Activated CD4-positive, alpha-beta T cell treated with anti-CD3 and anti-CD28 coated beads, Interleukin-2, amount 50 U/mL, for 16 hours (primary cell): ENCODE measurements around the gene GARIN3.

Source experiments
- DNase-seq: peaks from one replicate; pipeline ENCODE4 v3.0.0-alpha.2; 2020

GARIN3 gene

DNA sequence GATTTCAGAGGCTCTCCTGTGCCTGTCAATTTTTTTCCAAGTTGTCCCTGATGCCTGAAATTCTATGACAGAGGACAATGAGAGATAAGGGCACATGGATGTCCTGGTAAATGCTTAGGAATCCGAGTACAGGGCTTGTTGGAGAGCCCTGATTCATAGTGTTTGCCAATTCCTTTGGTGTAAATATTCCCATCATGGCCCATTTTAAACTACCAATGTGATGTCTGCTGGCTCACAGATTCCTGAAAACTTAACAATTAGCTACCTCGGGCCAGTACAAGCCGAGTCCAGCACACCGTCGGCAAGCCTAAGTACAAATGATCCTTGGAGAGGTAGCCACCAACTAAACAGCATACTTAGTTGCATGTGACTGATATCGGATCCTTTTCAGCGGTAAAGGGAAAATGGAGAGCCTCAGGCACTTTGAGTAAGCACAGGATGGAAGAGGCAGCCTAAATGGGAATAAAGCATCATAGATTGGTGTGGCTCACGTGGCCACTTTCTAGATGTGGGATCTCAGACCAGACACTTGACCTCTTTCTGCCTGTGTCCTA is 18.1 kb upstream of the GARIN3 start:
- no peak for DNase-seq

DNA sequence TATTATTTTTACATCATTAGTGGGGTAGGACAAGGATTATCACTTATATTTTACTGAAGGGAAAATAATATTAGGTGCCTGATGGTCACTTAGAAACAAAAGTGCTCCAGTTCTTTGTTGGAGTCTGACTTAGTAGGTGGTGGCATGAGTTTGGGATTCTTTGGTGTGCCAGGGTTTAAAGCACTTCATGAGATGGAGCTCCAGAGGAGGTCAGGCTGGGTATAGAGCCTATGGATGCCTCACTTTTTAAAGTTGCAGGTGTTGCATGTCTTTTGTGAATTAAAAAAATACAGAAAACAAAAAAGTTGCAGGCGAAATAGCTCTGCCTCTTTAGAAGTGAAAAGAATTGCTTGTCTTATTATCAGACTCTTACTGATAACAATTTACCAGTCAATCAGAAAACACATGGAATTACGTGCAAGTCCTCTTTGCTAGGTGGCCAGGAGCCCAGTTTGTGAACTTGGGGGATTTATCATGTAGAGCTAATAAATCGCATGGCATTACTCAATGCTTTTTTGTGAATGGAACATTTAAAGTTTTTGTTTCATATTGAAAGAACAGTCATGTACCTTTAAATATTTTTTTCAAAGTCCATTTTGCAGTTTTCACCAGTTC is 16.2 kb upstream of the GARIN3 start:
- no peak for DNase-seq

DNA sequence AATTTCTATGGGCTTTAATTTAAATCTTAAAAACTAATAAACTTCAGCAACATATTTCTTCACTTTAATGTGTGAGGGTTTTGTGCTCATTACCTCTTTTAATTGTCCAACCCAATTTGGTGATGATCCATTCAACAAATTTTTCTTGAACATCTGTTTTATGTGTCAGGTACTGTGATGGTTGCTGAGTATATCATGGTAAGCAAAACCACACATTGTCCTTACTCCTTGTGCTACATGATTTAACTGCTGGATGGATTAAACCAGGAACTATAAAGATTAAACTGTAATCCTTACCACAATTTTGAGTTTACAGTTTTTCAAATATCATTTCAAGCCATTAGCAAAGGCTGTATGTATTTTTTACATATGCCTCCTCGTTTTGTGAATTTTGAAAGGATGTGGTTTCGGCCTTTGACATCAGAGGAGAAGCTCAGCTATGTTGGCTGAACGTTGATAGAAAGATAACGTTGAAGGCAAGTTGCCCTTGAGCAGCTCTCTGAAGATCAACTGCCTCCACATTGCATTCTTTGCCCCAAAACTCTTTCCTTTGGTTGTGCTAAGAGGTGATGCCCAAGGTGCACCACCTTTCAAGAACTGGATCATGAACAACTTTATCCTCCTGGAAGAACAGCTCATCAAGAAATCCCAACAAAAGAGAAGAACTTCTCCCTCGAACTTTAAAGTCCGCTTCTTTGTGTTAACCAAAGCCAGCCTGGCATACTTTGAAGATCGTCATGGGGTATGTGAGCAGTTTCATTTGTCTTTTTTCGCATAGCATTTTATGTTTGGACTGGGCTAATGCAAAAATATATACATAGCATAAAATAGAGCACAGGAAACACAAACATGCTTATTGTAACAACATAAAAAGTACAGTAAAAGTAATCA is 14.6 kb upstream of the GARIN3 start, which contains the start of gene ITK:
Gene ITK, plus strand, starts transcription at position 467 of the 891 bp plus-strand sequence. Its CDS starts 138 bp downstream, at position 605.
- DNase-seq: peak; percentile 88

DNA sequence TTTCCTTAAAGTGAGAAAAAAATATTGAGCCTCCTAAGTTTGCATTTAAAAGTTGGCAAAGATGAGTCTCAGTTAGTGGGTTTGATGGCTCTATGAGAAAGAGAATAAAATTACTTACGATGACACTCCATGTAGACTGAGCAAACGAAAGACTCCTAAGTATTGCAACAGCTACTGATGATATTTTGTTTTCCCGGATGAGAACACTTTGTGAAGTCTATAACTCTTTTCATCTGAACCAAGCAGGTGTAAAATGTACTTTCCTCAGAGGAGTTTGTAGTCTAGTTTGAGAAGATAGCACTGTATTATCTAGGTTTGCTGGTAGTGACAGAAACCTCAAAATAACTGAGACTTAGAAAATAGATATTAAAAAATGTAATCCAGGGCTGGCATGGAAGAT is 12.9 kb upstream of the GARIN3 start:
- no peak for DNase-seq

DNA sequence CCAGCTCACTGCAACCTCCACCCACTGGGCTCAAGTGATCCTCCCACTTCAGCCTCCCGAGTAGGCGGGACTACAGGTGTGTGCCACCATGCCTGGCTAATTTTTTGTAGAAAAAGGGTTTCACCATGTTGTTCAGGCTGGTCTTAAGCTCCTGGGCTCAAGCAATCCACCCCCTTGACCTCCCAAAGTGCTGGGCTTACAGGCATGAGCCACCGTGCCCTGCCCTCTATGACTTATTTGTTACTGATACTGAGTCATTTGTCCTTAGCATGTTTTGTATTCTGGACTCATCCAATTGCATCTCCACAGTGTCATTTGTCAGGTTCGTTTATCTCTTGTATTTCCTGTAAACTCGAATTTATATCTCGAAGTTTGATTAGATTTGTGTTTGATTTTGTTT is 11.9 kb upstream of the GARIN3 start:
- no peak for DNase-seq

DNA sequence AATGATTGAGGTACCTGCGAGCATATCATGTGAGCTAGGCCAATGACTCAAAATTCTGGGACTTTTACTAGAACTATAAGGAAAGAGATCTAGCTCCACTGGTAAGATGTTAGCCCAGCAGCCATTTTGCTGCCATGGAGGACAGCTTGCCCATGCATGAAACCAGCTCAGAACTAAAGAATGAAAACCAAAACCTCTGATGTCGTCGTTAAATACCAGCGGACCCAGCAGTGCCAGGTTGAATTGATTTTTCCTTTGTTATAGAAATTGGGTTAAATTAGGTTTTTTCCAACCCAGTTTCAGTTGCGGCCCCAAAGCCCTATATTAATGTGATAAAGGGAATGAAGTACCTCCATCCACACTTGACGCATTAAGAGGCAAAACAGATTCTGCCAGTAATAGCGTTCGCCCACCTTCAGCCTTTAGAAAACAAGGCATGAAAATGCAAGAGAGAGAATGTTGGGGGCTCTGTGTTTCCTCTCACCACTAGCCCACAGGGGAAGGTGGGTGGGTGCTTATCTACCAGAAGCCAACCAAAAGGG is 9.1 kb upstream of the GARIN3 start:
- DNase-seq: no peak

DNA sequence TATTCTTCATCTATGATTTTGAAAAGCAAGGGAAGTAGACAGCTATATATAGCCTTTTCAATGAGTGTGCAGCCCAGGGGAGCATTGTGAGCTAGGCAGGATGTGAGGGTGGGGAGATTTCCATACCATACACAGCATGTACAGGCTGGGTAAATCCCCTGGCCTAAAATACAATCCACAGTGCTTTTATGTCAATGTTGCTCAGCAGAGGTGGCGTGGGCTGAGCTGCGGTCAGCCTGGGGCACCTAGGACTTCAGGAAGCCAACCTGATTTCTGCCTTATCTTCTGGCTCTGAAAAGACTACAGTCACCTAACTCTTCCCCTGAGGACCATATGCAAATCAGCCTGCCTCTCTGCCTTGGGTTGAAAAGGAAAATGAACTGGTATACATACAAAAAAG is 6.3 kb upstream of the GARIN3 start:
- DNase-seq: peak; percentile 93

DNA sequence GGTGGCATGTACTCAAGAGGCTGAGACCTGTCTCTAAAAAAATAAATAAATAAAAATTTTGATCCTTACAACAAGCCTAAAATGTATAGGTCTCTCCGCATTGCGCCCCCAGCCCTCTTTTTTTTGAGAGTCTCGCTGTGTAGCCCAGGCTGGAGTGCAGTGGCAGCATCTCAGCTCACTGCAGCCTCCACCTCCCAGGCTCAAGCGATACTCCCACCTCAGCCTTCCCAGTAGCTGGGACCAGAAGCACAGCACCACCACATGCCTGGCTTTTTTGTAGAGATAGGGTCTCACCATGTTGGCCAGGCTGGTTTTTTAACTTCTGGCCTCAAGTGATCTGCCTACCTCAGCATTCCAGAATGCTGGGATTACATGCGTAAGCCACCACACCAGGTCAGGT is 2.2 kb upstream of the GARIN3 start:
- no peak for DNase-seq

DNA sequence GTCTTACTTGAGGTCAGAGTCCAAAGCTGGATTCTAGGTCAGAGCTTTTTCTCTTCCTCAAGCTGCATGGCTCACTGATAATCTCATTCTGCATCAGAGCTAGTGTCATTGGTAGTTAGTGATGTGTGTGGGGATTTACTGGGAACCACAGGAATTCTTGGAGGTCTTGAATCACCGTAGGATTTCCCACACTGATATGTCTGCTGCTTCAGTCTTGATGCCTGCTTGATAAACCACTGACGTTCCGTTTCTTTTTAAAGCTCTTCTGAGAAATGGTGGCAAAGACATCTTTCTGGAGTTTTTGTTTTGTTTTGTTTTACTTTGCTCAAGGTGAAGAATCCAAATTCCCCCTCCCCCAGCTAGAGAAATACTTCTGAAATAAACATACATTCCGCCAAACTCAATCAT is 1.2 kb upstream of the GARIN3 start:
- DNase-seq: no peak

DNA sequence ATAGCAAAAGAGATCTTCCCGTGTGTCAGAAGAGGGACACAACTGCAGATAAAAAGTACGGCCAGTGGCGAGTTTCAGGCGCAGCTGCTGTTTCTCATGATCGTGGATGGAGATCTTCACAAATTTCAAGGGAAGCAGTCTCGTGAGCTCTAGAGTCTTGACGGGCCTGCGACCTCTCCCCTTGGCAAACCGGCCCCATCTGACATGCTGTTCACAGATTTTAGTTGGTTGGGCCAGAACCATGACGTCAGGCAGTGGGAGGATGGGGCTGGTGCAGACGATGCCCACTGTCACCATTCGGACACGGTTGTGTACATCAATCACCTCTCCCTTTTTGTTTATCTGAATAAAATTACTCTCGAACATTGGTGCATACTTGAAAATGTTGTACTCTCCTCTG is 396 bp downstream of the GARIN3 start:
- no peak for DNase-seq

DNA sequence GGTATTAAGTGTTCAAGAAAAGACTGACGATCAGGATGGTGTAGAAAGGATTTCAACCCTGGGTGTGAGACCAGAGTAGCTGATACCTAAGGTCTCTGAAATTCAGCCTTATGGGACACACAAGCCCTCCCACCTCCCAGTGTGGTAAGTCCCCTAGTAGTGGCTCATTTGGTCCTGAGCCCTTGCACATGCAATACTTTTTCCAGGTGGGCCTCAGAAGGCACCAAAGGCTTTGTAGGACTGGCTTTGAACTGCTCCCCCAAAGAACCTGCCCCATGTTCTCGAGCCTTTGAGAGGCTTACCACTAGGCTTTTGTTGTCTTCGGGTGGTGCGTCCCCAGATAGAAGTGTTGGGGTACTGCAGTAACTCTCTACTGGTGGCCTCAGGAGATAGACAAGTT is 803 bp downstream of the GARIN3 start:
- DNase-seq: no peak

DNA sequence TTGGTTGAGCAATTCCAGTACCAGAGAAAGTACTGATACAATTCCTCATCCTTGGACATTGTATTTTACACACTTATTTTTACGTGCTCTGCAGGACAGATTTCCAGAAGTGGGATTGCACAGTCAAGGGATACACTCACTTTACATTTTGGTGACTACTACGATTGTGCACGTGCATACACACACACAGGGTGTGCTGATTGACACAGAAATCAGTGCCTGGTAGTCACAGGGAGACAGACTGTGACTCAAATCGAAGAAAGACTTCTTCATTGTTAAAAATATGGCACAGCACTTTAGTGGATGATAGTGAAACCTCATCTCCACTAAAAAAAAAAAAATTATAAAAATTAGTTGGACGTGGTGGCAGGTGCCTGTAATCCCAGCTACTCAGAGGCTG is 1.5 kb downstream of the GARIN3 start:
- DNase-seq: no peak

DNA sequence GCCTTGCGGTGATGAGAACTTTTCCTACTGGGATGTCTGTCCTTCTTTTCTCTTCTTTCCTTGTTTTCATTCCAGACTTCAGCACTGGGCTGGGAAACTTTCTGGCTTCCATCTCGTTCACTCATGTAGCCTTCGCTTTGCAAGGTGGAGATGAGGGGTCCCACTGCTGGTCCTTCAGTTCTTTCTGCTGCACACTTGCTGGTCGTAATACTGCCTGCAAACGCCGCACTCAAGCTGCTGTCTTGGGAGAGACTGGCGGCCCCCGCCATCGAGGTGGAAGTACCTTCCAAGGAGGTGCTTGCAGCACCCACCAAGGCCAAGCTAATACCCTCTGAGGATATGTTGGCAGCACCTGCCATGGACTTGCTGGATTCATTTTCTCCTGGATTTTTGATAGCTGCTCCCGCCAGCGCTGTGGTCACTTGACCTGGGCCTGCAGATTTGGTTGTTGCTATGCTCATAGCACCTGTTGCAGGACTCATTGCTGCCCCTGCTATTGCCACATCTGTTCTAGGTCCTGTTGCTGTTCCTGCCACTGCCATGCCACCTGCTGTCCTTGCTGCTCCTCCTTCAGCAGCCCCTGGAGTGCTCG is 3.0 kb downstream of the GARIN3 start:
- no peak for DNase-seq

DNA sequence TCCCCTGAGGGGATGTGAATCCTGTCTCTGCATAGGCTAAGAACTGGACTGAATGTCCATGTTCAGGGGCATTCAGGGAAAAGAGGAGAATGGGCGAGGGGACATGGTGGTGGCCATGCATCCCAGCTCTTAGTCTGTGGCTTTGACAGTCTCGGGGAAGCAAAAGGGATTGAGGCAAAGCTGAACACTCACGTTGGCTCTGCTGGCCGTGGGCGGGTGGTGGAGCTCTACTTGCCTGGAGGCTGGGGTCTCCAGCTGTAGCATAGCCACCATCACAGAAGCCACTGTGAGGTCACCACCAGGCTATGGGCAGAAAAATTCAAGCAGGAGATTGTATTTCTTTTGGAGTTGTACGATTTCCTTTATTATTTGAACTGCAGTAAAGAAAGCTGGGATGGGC is 4.1 kb downstream of the GARIN3 start:
- no peak for DNase-seq

DNA sequence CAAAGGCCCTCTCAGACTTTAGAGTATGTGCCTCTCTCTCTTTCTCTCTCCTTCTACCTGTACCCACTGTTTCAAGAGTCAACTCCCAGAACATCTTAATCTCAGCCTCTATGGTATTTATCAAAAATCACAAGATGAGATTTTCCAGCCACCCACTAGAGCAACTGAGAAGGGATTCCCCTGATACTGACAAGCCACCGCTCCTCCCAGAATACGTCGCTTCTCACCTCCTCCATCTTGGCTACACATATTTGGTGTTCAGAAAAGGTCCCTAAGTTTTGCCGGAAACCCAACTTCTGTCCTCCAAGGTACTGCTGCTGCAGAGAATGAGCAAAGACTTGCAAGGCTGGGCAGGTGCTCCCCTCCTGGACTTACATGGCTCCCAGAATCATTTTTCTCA is 6.1 kb downstream of the GARIN3 start:
- DNase-seq: peak; percentile 61

DNA sequence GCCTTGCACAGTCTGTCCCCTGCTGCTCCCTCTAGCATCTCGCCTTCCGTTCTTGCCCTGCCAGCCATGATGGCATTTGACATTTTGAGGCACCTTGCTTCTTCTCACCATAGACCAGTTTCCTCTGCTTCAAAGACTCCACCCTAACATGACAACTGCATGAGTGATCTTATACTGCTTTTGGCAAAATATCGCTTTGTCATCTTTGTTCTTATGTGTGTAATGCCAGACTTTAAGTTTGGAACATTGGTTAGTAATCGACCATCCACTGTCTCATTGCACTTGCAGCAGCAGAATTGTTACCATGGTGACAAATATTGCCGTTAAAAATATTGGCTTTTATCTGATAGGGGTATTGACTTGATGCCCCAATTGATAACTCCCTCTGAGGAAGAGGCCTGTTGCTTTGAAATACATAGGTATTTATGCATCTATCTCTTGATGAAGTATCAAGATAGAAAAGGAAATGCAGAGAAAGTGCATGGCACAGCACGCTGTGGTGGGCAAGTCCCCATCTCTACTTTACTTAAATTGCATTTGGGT is 6.8 kb downstream of the GARIN3 start:
- peak; percentile 66 for DNase-seq

DNA sequence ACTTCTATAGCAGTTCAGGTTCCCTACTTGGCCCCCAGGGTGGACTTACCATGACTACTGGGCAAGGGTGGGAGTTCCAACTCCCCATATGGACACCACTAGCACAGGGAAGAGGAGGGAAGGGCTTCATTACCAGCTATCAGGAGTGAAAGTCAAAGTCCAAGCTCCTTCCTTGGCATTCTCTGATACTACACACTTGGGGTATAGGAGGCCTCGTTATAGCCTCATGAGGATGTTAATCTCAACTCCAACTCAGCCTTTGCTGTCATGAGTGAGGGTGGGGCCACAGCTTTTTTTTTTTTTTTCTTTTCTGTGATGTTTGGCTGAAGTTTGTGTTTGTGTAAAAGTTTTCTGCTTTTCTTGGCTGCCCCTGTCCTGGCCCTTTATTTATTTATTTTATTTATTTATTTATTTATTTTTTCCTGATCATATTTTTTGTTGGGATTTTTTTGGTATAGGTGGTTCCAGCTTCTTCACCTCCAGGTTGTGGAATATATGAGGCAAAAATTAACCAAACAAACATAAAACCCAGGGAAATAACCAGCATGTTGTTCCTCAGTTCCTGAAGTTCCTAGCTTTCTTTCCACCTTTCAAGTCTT is 8.7 kb downstream of the GARIN3 start:
- no peak for DNase-seq

DNA sequence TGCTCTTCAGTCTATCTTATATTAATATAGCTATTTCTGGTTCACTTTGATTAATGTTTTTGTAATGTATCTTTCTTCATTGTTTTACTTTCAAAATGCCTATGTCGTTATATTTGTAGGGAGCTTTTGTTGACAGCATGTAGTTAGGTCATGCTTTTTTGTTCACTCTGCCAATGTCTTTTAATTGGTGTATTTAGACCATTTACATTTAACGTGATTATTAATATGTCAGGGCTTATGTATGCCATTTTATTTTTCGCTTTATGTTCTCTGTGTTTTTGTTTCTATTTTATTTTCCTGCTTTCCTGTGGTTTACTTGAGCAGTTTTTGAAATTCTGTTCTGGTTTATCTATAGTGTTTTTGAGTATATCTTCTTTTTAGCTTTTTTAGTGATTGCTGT is 10.8 kb downstream of the GARIN3 start:
- no peak for DNase-seq

DNA sequence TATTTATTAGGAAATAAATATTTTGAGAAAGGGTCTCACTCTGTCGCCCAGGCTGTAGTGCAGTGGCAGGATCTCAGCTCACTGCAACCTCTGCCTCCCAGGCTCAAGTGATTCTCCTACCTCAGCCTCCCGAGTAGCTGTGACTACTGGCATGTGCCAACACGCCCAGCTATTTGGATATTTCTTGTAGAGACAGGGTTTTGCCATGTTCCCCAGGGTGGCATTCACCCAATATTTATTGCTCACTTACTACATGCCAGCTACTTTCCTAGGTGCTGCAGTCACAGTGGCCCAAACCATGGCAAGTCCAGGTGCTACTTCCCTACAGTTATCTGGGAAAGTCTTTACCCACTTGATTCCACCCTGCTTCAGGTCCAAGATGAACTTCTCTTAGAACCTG is 15.1 kb downstream of the GARIN3 start:
- no peak for DNase-seq

DNA sequence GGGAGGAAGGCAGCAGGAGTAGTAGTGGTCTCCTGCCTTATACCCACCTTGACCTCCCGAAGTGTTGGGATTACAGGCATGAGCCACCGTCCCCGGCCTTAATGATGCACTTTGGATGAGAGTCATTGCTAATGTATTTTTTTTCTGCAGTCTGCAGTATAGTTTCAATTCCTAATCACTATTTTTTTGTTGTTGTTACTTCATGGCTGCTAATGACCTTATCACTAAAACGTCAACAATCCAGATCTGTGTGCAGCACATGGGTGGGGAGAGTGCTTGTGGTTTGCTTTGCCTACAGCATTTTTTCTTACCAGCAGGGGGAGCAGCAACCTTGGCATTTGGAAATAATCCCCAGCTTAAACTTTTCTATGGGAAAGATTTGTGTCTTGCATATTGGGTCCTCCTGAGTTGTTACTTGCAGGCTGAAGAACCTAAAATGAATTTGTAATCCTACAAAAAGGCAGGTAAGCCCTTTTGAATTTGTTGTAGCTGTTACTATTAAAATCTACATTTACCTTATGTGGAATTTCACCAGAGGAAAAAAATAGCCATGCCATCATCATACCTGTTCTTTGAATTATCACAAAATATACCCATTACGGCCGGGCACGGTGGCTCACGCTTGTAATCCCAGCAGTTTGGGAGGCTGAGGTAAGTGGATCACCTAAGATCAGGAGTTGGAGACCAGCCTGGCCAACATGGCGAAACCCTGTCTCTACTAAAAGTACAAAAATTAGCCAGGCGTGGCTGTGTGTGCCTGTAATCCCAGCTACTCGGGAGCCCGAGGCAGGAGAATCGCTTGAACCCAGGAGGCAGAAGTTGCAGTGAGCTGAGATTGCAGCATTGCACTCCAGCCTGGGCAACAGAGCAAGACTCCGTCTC is 17.1 kb downstream of the GARIN3 start:
- DNase-seq: peak; percentile 90

DNA sequence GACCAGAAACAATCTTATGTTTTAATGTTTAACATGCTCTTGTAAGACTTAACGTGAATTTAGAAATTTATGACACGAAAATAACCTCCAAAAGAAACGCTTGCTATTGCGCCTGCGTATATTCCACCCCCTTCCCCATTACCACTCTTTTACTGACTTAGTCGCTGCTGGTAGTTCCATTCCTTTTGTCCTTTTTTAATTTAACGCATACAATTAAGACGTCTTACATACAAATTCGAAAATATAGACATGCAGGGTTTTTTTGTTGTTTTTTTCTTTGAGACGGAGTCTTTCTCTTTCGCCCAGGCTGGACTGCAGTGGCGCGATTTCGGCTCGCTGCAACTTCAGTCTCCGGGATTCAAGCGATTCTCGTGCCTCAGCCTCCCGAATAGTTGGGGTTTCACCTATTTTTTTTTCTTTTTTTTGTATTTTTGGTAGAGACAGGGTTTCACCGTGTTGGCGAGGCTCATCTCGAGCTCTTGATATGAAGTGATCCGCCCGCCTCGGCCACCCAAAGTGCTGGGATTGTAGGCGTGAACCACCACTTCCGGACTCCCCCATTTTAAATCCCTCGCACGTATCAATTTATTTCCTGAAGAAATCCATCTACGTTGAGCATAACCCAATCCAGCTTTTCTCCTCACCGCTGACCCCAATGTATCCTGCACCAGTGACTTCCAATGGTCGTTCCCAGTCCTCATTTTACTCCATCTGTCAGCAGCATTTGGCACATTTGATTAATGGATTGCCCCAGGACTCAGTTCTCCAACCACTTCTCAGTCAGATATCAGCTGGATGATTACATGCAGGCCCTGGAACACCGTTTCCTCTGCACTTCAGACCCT is 22.7 kb downstream of the GARIN3 start:
- DNase-seq: peak; percentile 68
